ENCODE data around the gene IGLL5.

- TF ChIP-seq CTCF (IDR thresholded peaks at IDR 0.05) = no peak
- TF ChIP-seq POLR2A (IDR thresholded peaks at IDR 0.05) = no peak
These were observed 24.7 kb downstream of the IGLL5 start for GRCh38 chr22:22912135-22912987.

All from heart left ventricle (tissue), 13 donors.